HepG2 (cell line): ENCODE measurements around the gene IL6R. TPM values are rescaled to one million over a fixed set of nuclear protein-coding genes. Genes with fewer than 3 reads are reported as not detected.

ENCODE experiments used
- ATAC-seq: fragments of 200-7000 bp; cut with Tn5 transposase; 3 replicates; pipeline ENCODE4 v1.9.1; 2020; ENCODE audit warnings: mild to moderate bottlenecking, moderate library complexity
- BruUV-seq: library from RNA; stranded (reverse); fragments of 400-500 nt; replicated peaks from 2 replicates; lab custom pipeline; 2021; lab: Mats Ljungman, UMichigan
- CTCF ChIA-PET: fragments of 300-600 bp; formaldehyde crosslinking; extraction: SDS; loops from one replicate; lab custom pipeline; 2021; ENCODE audit warnings: low total read pairs, inconsistent platforms, low intra/inter-chr PET ratio; lab: Yijun Ruan, JAX
- POLR2A ChIA-PET: fragments of 350-600 bp; sonication (Branson Sonifier 250); formaldehyde crosslinking; loops from one replicate; lab custom pipeline; 2020; ENCODE audit warnings: antibody characterized with exemption, inconsistent platforms; lab: Yijun Ruan, JAX
- DNase-seq: peaks from one replicate; pipeline ENCODE4 v3.0.0-alpha.2; 2015; ENCODE audit warnings: low spot score
- FAIRE-seq: peaks from 3 replicates; lab custom pipeline; 2011; peaks lifted over from hg19 to GRCh38; lab: Jason Lieb, UNC
- H2AFZ ChIP-seq: one replicate; pipeline ENCODE4 v1.6.1; 2011; ENCODE audit warnings: low read length, inconsistent platforms
- H3K27ac ChIP-seq: fragments of 300-600 bp; 3 replicates; pipeline ENCODE4 v1.8.0; 2011; ENCODE audit warnings: mixed run types, mild to moderate bottlenecking, mixed read lengths, low read length, inconsistent platforms; ENCODE audit not compliant: insufficient read depth; ENCODE audit errors: extremely low read length
- H3K27me3 ChIP-seq, 2 experiments: fragments of 200-600 bp in 1 of 2; 2 replicates in 1 of 2; 3 replicates in 1 of 2; pipeline versions ENCODE4 v1.6.0 to v1.8.0; 2011; ENCODE audit warnings: low read length in 2 of 2, mild to moderate bottlenecking in 2 of 2, moderate library complexity in 2 of 2, inconsistent platforms in 1 of 2; ENCODE audit not compliant: insufficient read depth in 2 of 2, control insufficient read depth in 1 of 2
- H3K36me3 ChIP-seq, 2 experiments: fragments of 200-600 bp in 1 of 2; replicated peaks in 1 of 2; 2 replicates in 1 of 2; 3 replicates in 1 of 2; pipeline versions ENCODE4 v1.5.1 to v1.8.0; 2011; ENCODE audit warnings: low read length in 2 of 2, inconsistent platforms in 1 of 2; ENCODE audit not compliant: insufficient read depth in 2 of 2, control insufficient read depth in 1 of 2
- H3K4me1 ChIP-seq: 2 replicates; pipeline ENCODE4 v1.5.1; 2012; ENCODE audit warnings: low read length, inconsistent platforms; ENCODE audit not compliant: insufficient read depth
- H3K4me2 ChIP-seq: 2 replicates; pipeline ENCODE4 v1.6.0; 2011; ENCODE audit warnings: low read depth, low read length, inconsistent platforms
- H3K4me3 ChIP-seq, 3 experiments: fragments of 200-600 bp in 1 of 3; sonication (generic), shearing (Covaris generic) in 1 of 3; replicated peaks in 1 of 3; 2 replicates each; pipeline ENCODE4 v1.5.1; 2011 to 2016; ENCODE audit warnings: low read length in 3 of 3, inconsistent platforms in 2 of 3, low read depth in 2 of 3, mild to moderate bottlenecking in 2 of 3, control low read depth in 1 of 3, mixed read lengths in 1 of 3; ENCODE audit not compliant: insufficient read depth in 1 of 3
- H3K79me2 ChIP-seq: one replicate; pipeline ENCODE4 v1.6.1; 2011; ENCODE audit warnings: low read length, inconsistent platforms; ENCODE audit not compliant: insufficient read depth
- H3K9ac ChIP-seq: 2 replicates; pipeline ENCODE4 v1.6.0; 2011; ENCODE audit warnings: mild to moderate bottlenecking, low read depth, low read length, inconsistent platforms; ENCODE audit not compliant: insufficient read depth
- H3K9me3 ChIP-seq: 2 replicates; pipeline ENCODE4 v1.5.1; 2012; ENCODE audit warnings: mild to moderate bottlenecking, low read length
- H4K20me1 ChIP-seq: 2 replicates; pipeline ENCODE4 v1.6.0; 2011; ENCODE audit warnings: inconsistent platforms, mild to moderate bottlenecking, low read length, moderate library complexity; ENCODE audit not compliant: insufficient read depth
- NR2F6 ChIP-seq, 2 experiments: IDR thresholded peaks; 2 replicates each; pipeline ENCODE4 v1.6.1; 2016; ENCODE audit warnings: antibody characterized with exemption in 1 of 2, mild to moderate bottlenecking in 1 of 2
- ZBTB33 ChIP-seq: sonication (generic); formaldehyde crosslinking; IDR thresholded peaks from 2 replicates; pipeline ENCODE4 v1.4.0; 2020; ENCODE audit warnings: missing genetic modification reagents
- ZNF407 ChIP-seq: sonication (generic); formaldehyde crosslinking; IDR thresholded peaks from one replicate; pipeline ENCODE4 v1.5.1; 2020; ENCODE audit warnings: mild to moderate bottlenecking, missing genetic modification reagents; ENCODE audit errors: not compliant biosample characterization
- ZNF574 ChIP-seq: sonication (generic); formaldehyde crosslinking; IDR thresholded peaks from 2 replicates; pipeline ENCODE4 v1.4.0; 2020; ENCODE audit warnings: missing genetic modification reagents
- ZNF576 ChIP-seq: sonication (generic); formaldehyde crosslinking; IDR thresholded peaks from 2 replicates; pipeline ENCODE4 v1.4.0; 2020; ENCODE audit warnings: mild to moderate bottlenecking, missing genetic modification reagents
- ZNF713 ChIP-seq: sonication (generic); formaldehyde crosslinking; IDR thresholded peaks from 2 replicates; pipeline ENCODE4 v1.4.0; 2020; ENCODE audit warnings: mild to moderate bottlenecking, missing genetic modification reagents
- ZNF841 ChIP-seq: sonication (generic); formaldehyde crosslinking; IDR thresholded peaks from 2 replicates; pipeline ENCODE4 v1.8.1; 2023; ENCODE audit warnings: missing genetic modification reagents, borderline replicate concordance
- WGBS: methylation state at CpG from one replicate; pipeline ENCODE4 v1.1.6; 2017; ENCODE audit warnings: low lambda C conversion rate; 5-methylcytosine and 5-hydroxymethylcytosine counted together
- in situ Hi-C: cut with HindIII; loops from 2 replicates; pipeline ENCODE4 v1.10.0; 2017; ENCODE audit warnings: low pct_unique_long_range_greater_than_20kb; ENCODE audit not compliant: extremely low pct_ligation_motif_present
- intact Hi-C: fragments of 100-400 bp; cut with micrococcal nuclease; formaldehyde crosslinking; loops from one replicate; pipeline ENCODE4 v1.10.0; 2022; ENCODE audit not compliant: unreplicated experiment
- polyA plus RNA-seq, 8 experiments: library from polyadenylated mRNA; depleted of rRNA in 3 of 8; stranded (reverse) in 7 of 8; unstranded in 1 of 8; fragments of >200 nt; fragmentation: Illumina TruSeq in 4 of 8; extraction: Trizol in 4 of 8; gene quantifications; 2 replicates each; pipeline versions ENCODE4 v1.2.1 to v1.2.3, GENCODE V29; 2011 to 2016; ENCODE audit warnings: low read depth in 4 of 8, missing spikeins in 1 of 8, mixed read lengths in 1 of 8; ENCODE audit not compliant: insufficient read depth in 1 of 8
- total RNA-seq, 5 experiments: library from RNA; depleted of rRNA; stranded (reverse); fragments of >200 nt; fragmentation: Illumina TruSeq; extraction: Trizol; gene quantifications; 2 replicates each; pipeline ENCODE4 v1.2.3, GENCODE V29; 2016; ENCODE audit warnings: low read depth in 1 of 5

The IL6R gene
- total and polyA plus RNA-seq, 2 of the 13 experiments (the other 11 are each of a cell fraction or from before 2014, with no cell fraction given): 5.0 to 24.5 TPM

- TF ChIP-seq ZNF407 (CRISPR knock-in tag) (no peak), ZNF576 (no peak), ZNF713 (CRISPR knock-in tag) (no peak)
Measured at GRCh38 chr1:154398141-154398540, 7.0 kb upstream of the IL6R start (continued).

- in situ Hi-C loops (no loop called here), intact Hi-C loops (no loop called here)
- Histone ChIP-seq H3K27ac (no peak overlapping the region), H3K36me3 (no peaks in the 10 kb centered on the region), H3K27me3 (peaks cover 0 to 2% of the 10 kb centered on the region in 2 experiments; a peak in 2 of 5 replicates), H3K4me2 (no peak overlapping the region), H2AFZ (no peak overlapping the region), H3K4me3 (no peak overlapping the region), H3K9ac (no peak overlapping the region), H3K9me3 (no peaks in the 10 kb centered on the region), H3K79me2 (no peaks in the 10 kb centered on the region), H3K4me1 (peaks cover 31% of the 10 kb centered on the region), H4K20me1 (no peaks in the 10 kb centered on the region)
- CTCF ChIA-PET: no interaction called here
- 92% methylated on average over 4 of the region's 4 CpGs for WGBS
- ATAC-seq (no peak), DNase-seq (no peak), FAIRE-seq (no peak)
- BruUV-seq: no TSS peak
- POLR2A ChIA-PET: interaction anchor here (1.5 kb wide), 1 partner anchor 12 kb away, joined by 9 read pairs; no protein-coding TSS in a partner anchor
- TF ChIP-seq ZNF574 (CRISPR knock-in tag) (no peak), ZBTB33 (CRISPR knock-in tag) (no peak), NR2F6 (IDR thresholded peaks at IDR 0.05) (no peak), NR2F6 (CRISPR knock-in tag; IDR thresholded peaks at IDR 0.05) (no peak), ZNF841 (no peak)
Measured at GRCh38 chr1:154398678-154399077, 6.5 kb upstream of the IL6R start.
